MM.1S (cell line): ENCODE measurements around the gene POMP.

Source experiments
- DNase-seq: peaks from one replicate; pipeline ENCODE4 v3.0.0-alpha.2; 2015
- H2AFZ ChIP-seq: fragments of 300-600 bp; sonication (generic); 2 replicates; pipeline ENCODE4 v1.6.0; 2016; ENCODE audit warnings: antibody characterized with exemption, low read length
- H3F3A ChIP-seq: fragments of 300-600 bp; sonication (generic); 2 replicates; pipeline ENCODE4 v1.6.1; 2016; ENCODE audit warnings: mild to moderate bottlenecking, antibody characterized with exemption, low read length, moderate library complexity, mixed read lengths; ENCODE audit not compliant: insufficient read depth
- H3K27ac ChIP-seq: fragments of 300-600 bp; sonication (generic); 2 replicates; pipeline ENCODE4 v1.5.1; 2016; ENCODE audit warnings: mild to moderate bottlenecking, low read length
- H3K27me3 ChIP-seq: fragments of 300-600 bp; sonication (generic); replicated peaks from 2 replicates; pipeline ENCODE4 v1.6.0; 2016; ENCODE audit warnings: low read length; ENCODE audit not compliant: insufficient read depth
- H3K36me3 ChIP-seq: fragments of 300-600 bp; sonication (generic); replicated peaks from 2 replicates; pipeline ENCODE4 v1.6.1; 2016; ENCODE audit warnings: mild to moderate bottlenecking, low read length, mixed read lengths; ENCODE audit not compliant: insufficient read depth
- H3K4me1 ChIP-seq: fragments of 300-600 bp; sonication (generic); 2 replicates; pipeline ENCODE4 v1.6.1; 2016; ENCODE audit warnings: low read length, mixed read lengths
- H3K4me2 ChIP-seq: fragments of 300-600 bp; sonication (generic); 2 replicates; pipeline ENCODE4 v1.6.0; 2016; ENCODE audit warnings: low read depth, low read length
- H3K4me3 ChIP-seq: fragments of 300-600 bp; sonication (generic); 2 replicates; pipeline ENCODE4 v1.5.1; 2016; ENCODE audit warnings: low read length, mixed read lengths
- H3K79me2 ChIP-seq: fragments of 300-600 bp; sonication (generic); 2 replicates; pipeline ENCODE4 v1.6.1; 2016; ENCODE audit warnings: mixed run types, low read length, mixed read lengths
- H3K9ac ChIP-seq: fragments of 300-600 bp; sonication (generic); 2 replicates; pipeline ENCODE4 v1.6.1; 2016; ENCODE audit warnings: low read length, mixed read lengths
- H3K9me2 ChIP-seq: fragments of 300-600 bp; sonication (generic); replicated peaks from 2 replicates; pipeline ENCODE4 v1.6.1; 2016; ENCODE audit warnings: mild to moderate bottlenecking, low read length, mixed read lengths; ENCODE audit not compliant: insufficient read depth
- H3K9me3 ChIP-seq: fragments of 300-600 bp; sonication (generic); replicated peaks from 2 replicates; pipeline ENCODE4 v1.6.1; 2016; ENCODE audit warnings: mild to moderate bottlenecking, low read length, mixed read lengths; ENCODE audit not compliant: insufficient read depth
- H4K20me1 ChIP-seq: fragments of 300-600 bp; sonication (generic); 2 replicates; pipeline ENCODE4 v1.6.1; 2016; ENCODE audit warnings: mild to moderate bottlenecking, low read length, moderate library complexity, mixed read lengths; ENCODE audit not compliant: insufficient read depth
- EZH2 ChIP-seq: fragments of 300-600 bp; sonication (generic); optimal IDR thresholded peaks from 2 replicates; pipeline ENCODE3; 2017; ENCODE audit warnings: low read depth, mild to moderate bottlenecking, antibody characterized with exemption, low read length, mixed read lengths
- EZH2phosphoT487 ChIP-seq: fragments of 300-600 bp; sonication (generic); IDR thresholded peaks from 2 replicates; pipeline ENCODE4 v1.6.1; 2018; ENCODE audit warnings: antibody characterized with exemption, low read length
- TF ChIP-seq, protein P1 (sequence below): fragments of 300-600 bp; sonication (generic); IDR thresholded peaks from 2 replicates; pipeline ENCODE4 v1.5.1; 2016; ENCODE audit warnings: antibody characterized with exemption, low read length, mixed read lengths

The POMP gene

DNA sequence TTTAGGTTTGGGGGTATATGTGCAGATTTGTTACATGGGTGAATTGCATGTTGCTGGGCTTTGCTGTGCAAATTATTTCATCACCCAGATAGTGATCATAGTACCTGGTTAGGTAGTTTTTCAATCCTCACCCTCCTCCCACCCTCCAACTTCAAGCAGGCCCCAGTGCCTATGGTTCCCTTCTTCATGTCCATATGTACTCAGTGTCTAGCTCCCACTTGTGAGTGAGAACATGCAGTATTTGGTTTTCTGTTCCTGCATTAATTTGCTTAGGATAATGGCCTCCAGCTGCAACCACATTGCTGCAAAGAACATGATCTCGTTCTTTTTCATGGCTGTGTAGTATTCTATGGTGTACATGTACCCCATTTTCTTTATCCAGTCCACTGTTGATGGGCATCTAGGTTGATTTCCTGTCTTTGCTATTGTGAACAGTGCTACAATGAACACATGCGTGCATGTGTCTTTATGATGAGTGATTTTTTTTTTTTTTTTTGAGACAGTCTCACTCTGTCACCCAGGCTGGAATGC, 42.9 kb upstream of the POMP start:
- no peak for TF ChIP-seq EZH2
- TF ChIP-seq EZH2phosphoT487 = no peak
- TF ChIP-seq, protein P1, sequence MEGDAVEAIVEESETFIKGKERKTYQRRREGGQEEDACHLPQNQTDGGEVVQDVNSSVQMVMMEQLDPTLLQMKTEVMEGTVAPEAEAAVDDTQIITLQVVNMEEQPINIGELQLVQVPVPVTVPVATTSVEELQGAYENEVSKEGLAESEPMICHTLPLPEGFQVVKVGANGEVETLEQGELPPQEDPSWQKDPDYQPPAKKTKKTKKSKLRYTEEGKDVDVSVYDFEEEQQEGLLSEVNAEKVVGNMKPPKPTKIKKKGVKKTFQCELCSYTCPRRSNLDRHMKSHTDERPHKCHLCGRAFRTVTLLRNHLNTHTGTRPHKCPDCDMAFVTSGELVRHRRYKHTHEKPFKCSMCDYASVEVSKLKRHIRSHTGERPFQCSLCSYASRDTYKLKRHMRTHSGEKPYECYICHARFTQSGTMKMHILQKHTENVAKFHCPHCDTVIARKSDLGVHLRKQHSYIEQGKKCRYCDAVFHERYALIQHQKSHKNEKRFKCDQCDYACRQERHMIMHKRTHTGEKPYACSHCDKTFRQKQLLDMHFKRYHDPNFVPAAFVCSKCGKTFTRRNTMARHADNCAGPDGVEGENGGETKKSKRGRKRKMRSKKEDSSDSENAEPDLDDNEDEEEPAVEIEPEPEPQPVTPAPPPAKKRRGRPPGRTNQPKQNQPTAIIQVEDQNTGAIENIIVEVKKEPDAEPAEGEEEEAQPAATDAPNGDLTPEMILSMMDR = no peak
- H3K27ac ChIP-seq = no peak overlapping the region

DNA sequence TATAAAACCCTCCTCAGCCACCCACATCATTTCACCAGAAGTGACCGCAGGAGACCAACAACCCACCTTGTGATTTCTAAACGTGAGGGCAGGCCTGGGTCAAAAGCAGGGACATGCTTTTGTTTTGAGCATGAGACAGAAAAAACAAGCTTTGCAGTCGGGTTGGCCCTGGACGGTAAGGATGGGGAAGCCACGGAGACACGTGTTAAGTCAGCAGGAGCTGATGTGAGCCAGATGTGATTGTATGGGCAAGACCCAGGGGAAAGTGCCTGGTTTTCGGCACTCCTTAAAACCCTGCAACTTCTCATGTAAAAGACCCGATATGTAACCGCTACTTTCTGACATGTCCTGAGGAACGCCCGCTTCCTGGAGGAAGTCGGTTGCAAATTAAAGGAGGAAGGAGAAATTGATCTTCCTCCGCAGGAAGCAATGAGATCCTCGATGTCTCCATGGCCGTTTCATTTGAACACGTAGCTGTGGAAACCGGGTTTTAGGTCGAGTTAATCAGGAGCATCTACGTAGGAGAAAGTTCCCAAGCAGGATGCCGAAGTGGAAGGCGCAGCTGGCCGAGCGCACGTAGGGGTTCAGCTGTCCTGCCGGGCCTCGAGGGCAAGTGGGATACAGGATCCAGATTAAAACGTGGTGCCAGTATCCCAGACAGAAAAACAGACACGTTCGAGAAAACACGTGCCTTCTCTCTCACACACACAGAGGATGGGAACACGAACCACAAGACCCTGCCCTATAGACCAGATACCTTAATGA, 40.5 kb upstream of the POMP start:
- Histone ChIP-seq H3K27ac (no peak overlapping the region), H3K36me3 (no peaks in the 10 kb centered on the region), H3K4me3 (no peak overlapping the region), H3F3A (no peaks in the 10 kb centered on the region), H2AFZ (no peak overlapping the region), H3K9ac (no peak overlapping the region), H3K79me2 (no peaks in the 10 kb centered on the region), H3K4me2 (no peak overlapping the region), H3K27me3 (no peaks in the 10 kb centered on the region), H3K9me3 (no peaks in the 10 kb centered on the region), H3K4me1 (no peaks in the 10 kb centered on the region), H4K20me1 (no peaks in the 10 kb centered on the region), H3K9me2 (no peaks in the 10 kb centered on the region)
- DNase-seq = no peak
- no peak for TF ChIP-seq EZH2
- TF ChIP-seq, protein P1 = no peak
- no peak for TF ChIP-seq EZH2phosphoT487

More for the DNA sequence above, 42.9 kb upstream of the POMP start:
- Histone ChIP-seq H3K27me3 (no peaks in the 10 kb centered on the region), H3K36me3 (no peaks in the 10 kb centered on the region), H3K9ac (no peak overlapping the region), H3K9me2 (no peaks in the 10 kb centered on the region), H3K4me3 (no peak overlapping the region), H3K4me1 (no peaks in the 10 kb centered on the region), H4K20me1 (no peaks in the 10 kb centered on the region), H3K4me2 (no peak overlapping the region), H3K79me2 (no peaks in the 10 kb centered on the region), H3K9me3 (no peaks in the 10 kb centered on the region), H2AFZ (no peak overlapping the region), H3F3A (no peaks in the 10 kb centered on the region)
- DNase-seq = no peak

DNA sequence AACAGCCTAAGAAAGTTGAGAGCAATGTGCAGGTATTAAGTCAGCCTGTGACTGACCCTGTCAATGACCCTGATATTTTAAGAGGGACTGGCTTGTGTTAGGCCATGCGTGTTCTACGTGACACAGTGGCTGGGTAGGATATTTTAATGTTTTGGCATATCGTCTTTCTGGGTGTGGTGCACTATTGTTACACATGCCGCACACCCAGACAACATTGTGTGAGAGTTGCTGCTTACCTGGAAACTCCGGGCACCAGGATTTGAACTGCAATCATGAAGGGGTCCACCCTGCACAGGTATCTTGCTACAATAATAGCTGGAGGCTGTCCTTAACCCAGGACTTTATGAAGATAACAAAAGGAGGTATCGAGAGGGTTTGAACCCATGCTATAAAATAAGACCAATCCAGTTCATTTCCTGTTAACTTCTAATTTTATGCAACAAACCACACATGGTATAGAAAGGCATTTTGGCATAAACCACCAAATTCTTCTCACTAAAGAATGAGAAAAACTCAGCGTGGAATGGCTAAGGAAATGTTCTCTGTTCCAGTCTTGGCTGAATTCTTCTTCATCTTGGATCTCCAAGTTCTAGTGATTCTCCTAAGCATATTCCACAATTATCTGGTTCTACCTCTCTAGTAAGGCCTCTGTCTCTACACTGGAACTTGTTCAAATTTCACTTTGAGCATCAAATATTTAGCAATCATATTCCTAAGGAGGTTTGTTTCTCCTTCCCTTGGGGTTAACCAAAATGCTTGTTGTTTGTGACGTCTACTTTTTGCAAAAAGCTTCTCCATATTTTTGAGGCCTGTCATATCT, 38.7 kb upstream of the POMP start:
- H3K4me2 ChIP-seq = no peak overlapping the region
- H3F3A ChIP-seq = no peaks in the 10 kb centered on the region
- H4K20me1 ChIP-seq = no peaks in the 10 kb centered on the region
- no peak overlapping the region for H3K27ac ChIP-seq
- no peak overlapping the region for H3K9ac ChIP-seq
- TF ChIP-seq, protein P1 = no peak
- TF ChIP-seq EZH2phosphoT487 (no peak), EZH2 (no peak)
- no peak overlapping the region for H3K4me3 ChIP-seq
- H3K4me1 ChIP-seq = no peaks in the 10 kb centered on the region
- no peaks in the 10 kb centered on the region for H3K36me3 ChIP-seq
- no peaks in the 10 kb centered on the region for H3K9me2 ChIP-seq
- no peak for DNase-seq
- H3K79me2 ChIP-seq = no peaks in the 10 kb centered on the region
- no peaks in the 10 kb centered on the region for H3K27me3 ChIP-seq
- H2AFZ ChIP-seq = no peak overlapping the region
- no peaks in the 10 kb centered on the region for H3K9me3 ChIP-seq
